Stimulated activated CD8-positive, alpha-beta memory T cell treated with anti-CD3 and anti-CD28 coated beads, Interleukin-12 subunit alpha, Interleukin-12 subunit beta, amount 100 ng/mL, for 4 hours (primary cell): Measurements from ENCODE around the gene UBLCP1.

Source experiments
- DNase-seq: peaks from one replicate; pipeline ENCODE4 v3.0.0-alpha.2; 2020; ENCODE audit warnings: low read depth

The UBLCP1 gene

DNA sequence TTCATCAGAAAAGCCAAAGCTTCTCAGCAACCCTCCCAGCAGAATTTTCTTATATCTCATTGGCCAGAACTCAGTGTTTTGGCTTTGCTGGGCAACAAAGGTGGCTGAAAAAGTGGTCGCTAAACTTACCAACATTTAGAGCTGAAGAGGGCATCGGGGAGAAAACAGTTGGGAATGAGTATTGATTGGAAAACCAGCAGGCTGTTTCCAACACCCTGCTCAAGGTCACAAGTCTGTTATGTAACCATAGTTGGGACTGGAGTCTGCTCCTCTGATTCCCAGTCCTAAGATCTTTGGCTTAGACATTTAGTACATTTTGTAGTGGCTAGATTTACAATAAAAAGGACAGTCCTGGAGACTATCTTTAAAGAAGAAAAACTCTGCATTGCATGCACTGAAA lies 50.1 kb downstream of the UBLCP1 start:
- no peak for DNase-seq

DNA sequence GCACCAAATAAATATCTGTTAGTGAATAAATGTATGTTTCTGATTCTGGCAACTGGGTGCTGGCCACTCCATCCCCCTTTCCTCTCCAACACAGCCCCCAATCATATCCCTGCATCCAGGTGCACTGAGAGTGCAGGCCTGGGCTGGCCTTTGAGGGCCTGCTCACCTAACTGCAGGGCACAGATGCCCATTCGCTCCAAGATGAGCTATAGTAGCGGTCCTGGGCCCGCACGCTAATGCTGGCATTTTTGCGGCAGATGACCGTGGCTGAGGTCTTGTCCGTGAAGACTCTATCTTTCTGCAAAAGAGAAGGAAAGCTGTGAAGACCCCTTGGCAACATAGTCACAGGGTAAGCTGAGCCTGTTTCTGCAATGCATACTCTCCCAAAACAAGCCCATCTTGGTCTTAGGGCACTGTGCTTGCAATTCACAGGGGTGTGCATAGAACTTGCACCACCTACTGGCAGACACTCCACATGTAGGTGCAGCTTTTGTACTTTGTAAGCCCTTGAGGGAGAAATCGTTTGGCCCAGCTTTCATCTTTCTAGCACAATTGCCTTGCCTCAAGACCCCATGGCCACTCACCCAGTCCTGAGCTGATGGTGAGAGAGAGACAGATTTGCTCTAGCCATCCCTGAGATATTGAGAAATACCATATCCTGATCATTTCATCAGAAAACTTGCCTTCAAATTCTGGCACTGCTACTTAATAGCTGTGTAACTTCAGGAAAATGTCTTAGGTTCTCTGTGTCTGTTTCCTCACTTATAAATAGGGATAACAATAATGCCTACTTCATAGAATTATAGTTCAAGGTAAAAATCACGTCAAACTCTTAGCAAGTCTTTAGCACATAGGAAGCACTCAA lies 53.7 kb downstream of the UBLCP1 start:
- peak; percentile 10 for DNase-seq

DNA sequence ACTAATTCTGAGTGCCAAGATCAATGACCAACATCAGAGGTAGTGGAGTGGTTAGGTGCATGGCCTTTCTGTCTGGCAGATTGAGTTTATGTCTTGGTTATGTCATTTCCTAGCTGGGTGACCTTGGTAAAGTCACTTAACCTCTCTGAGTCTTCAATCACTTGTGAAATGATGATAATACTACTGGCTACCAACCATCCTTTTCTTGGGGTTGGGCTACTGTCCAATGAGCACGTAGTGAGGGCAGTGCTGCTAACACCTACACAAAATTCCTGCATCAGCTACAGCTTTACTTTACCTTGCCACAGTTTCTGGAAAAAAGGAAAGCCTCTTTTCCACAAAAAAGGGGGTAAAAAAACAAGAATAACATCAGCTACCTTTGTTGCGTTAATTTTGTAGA lies 54.8 kb downstream of the UBLCP1 start:
- no peak for DNase-seq

DNA sequence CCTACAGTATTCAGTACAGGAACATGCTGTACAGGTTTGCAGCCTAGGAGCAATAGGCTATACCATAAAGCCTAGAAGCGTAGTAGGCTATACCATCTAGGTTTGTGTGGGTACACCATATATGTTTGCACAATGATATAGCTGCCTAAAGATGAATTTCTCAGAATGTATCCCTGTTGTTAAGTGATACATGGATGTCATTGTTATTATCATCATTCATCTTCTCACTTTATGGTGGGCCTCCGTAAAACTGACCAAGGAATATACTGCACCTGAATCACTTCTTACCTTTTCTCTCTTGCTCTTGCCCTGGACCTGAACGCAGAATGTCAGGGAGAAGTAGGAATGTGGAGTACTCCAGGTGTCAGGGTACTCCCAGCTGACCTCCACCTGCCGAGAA lies 55.4 kb downstream of the UBLCP1 start:
- DNase-seq, result no peak

DNA sequence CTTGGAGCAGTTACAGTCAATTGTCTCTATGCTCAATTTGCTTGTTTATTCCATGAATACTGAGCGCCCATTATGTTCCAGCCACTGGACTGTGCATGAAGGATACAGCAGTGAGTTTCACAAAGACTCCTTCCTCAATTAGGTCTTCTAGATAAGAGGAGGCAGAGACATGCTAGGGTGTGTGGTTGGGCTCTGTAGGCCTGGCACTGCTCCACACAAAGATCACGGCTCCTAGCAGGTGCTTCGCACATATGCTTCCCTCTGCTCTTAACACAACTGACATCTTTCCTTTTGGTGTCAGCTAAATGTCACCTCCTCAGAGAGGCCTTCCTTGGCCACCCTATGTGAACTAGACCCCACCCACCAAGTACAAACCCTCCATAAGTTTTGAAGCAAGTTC lies 56.3 kb downstream of the UBLCP1 start:
- DNase-seq, result no peak

DNA sequence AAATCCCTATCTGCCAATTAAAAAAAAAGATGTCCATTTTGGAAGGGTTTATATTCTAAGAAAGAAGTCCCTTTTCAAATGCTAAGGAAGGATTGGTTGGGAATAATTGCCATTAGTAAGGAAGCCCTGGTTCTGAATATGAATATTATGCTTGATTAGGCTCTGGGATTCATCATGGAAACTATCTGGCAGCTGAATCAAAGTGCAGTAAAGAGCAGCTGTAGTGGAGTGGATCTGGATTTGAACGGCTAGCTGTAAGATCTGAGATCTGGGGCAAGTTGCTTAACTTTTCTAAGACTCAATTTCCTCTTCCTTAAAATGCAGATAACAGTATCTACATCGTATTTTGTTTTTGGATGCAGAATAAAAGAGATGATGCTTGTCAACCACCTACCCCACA lies 56.7 kb downstream of the UBLCP1 start:
- no peak for DNase-seq

DNA sequence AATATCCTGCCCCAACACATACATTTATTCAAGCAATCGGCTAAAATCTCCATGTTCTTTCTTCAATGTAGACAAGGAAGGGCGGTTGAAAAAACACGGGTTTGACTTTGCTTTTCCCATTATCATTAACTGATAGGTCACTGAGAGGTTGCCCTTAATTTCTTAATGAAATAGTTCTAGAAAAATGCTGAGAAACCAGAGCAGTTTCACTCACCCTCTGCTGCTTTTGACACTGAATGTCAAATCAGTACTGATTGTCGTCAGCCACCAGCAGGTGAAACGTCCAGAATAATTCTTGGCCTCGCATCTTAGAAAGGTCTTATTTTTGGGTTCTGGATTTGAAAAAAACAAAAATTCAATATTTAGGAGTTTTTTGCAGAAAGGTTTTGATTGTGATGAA lies 59.1 kb downstream of the UBLCP1 start:
- DNase-seq, result no peak

DNA sequence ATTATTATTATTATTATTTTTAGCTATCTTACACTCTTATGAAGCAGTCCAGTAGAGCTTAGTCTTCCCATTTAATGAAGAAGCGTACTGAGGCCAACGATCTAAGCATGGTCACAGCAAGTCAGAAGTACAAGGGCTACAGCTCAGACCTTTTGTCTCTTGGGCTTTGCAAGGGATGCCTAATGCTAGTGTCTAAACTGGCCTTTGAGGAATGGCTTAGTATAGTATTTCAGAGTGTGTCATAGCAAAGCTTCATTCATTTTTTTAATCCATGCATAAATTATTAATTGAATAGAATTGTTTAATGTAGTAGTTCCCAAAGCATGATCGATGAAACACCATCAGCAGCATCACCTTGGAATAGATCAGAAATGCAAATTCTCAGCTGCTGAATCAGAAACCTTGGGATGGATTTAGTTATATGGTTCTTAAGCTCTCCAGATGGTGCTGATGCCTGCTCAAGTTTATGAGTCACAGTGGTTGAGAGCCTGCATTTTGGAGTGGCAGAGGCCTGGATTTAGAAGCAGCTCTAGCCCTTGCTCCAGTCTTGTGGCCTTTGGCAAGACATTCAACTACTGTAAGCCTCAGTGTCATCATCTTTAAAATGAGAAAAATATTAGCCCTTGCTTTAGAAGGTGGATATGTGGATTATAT lies 61.1 kb downstream of the UBLCP1 start:
- no peak for DNase-seq

DNA sequence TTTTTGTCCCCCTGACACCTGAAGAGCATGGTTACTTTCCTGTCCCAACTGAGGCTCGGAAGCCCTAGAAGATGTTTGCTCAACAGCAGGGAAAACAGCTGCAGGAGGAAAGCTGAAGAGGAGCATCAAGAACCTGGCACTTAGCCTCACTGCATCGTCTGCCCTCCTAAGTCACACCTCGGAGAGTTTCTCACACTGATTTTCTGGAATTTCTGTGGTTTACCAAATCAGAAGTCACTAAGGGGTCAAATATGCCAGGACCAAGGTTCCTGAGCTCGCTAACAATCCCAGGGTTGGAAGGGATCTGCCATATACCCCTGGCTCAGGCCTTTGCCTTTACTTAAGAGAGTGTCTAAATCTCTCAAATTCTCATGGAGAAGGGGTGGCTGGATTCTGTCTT lies 61.9 kb downstream of the UBLCP1 start:
- no peak for DNase-seq

DNA sequence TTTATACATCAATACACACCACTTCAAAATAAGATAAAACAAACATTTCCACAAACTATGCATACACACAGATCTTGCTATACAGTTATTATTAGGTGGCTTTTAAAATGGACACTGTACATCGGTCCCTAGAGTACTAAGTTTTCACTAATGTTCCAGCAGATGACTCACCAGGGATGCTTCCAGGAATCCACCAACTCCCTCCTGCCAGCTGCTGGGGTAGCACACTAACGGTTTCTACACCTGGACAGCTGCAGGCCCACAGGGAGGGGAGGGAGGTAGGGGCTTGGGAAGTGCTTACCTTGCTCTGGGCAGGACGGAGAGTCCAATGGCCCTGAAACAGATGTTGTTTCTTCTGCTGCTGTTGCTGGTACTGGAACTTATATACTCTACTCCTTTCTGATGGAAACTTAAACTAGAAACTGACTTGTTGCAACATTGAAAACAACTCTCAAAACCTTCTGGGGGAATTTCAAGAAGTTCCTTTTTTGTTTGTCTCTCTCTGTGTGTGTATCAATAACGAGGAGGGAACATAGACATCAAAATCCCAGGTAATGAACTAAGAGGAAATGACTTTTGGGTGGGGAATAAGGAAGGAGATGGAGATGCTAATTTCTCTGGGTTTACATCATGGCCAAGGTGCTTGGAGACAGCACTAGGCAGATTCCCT lies 67.2 kb downstream of the UBLCP1 start, which contains the start of gene IL12B:
TSS of gene IL12B (minus strand) at position 357 of the 670 bp plus-strand sequence. CDS start 3,705 bp downstream, outside the sequence.
- no peak for DNase-seq

DNA sequence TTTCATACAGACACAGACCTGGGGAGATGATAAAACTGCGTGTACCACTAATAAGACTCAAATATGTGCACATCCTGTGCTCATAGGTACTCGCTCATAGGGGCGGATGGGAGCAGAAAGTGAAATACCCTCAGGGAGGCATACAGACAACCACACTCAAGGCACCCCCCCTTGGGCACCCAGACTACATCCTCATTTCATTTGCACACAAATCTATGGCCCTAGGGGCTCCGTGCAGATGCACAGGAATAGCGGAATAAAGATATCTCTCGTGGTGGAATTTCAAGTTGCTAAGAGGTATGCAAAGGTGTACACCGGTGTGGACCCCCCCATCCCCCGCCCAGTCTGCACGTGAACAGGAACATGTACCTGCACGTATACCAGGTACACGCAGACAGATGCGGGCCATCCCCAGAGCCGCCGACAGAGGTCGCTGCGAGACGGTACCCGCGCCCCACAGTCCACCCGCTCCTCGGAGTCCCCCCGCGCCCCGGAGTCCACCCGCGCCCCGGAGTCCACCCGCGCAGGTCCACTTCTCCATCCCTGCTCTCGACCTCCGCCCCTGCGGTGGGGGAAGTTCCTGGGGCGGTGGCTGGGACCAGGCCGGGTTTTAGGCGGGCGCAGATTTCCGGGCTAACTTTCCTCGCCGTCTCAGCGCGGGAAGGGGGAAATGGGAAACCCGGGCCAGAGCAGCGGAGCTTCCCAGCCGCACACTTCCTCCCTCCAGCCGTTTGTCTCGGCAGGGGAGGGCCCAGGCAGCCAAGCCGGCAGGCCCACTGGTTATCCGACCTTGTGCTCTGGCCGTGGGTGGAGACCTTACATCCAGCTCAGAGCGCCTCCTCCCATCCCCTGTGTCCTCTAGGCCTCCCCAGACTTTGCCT lies 68.2 kb downstream of the UBLCP1 start:
- peak; percentile 56 for DNase-seq

DNA sequence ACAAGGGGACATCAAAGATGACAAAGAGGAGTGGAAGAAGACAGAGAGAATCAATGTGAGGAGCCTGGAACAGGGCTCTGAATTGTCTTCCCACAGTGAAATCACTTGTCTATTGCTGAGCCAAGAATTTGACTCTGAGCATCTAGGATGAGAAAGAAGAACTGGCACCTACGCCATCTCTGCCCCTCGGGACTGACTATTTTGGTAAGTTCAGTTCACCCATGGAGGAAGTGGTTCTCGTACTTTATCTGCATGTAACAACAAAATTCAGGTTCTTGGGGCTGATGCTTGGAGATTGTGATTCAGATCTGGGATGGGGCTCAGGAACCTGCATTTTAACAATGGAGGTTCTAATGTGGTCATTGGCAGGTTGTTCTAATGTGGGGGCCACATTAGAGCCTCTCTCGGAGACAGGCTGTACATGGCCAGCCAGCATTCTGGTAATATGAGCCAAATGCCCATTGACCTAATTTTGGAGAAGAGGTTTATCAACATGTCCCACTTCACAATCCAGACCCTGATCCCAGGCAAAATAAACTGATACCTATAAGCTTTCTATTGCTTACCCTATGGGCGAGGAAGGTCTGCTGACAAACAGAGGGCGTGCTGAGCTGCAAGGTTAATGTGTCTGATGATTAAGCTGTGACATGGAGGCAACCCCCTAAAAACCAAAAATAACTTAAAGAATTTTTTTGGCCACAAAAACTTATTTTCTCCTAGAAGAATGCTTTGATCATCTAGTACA lies 69.9 kb downstream of the UBLCP1 start:
- DNase-seq, result no peak

DNA sequence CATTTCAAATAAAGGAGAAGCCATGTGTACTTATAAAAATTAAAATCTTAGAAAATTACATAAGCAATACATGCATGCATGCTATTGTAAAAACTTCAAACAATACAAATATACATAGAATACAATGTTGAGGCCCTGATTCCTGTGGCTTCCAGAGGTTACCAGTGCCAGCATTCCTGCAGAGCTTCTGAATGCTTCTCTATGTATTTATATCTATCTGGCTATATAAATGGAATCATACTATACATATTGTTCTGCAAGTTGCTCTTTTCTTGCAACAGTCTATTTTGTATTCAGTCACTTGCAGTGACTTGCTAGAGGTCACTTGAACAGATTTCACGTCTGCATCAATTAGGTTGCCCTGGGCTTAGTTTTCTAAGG lies 70.4 kb downstream of the UBLCP1 start:
- DNase-seq, result no peak
